Sciatic nerve (tissue), 1 donor: Measurements from ENCODE around the gene NR6A1. TPM values are rescaled to one million over a fixed set of nuclear protein-coding genes. Genes with fewer than 3 reads are reported as not detected.
A peak's percentile ranks its signal among the peaks of the same experiment; 100 is the strongest.

Experiments
- microRNA-seq: library from miRNA; unstranded; fragments of <30 nt; microRNA quantifications from one replicate; pipeline ENCODE4 v1.2.0, GENCODE V29; 2020
- total RNA-seq: library from RNA; stranded (reverse); fragmentation: NEBNext Ultra II Directional; extraction: Animal tissue kit (Norgen Biotek cat#: 25700); gene quantifications from one replicate; pipeline ENCODE4 v1.2.1, GENCODE V29; 2021
- donor health status: DM: no; HTN: no; CAD: no.

The NR6A1 gene
- total RNA-seq, 1 donor from 2014 or later: 3.3 TPM

Small RNA genes within 50 kb of the gene (microRNA-seq; reads per million reads assigned to microRNA genes)
- 125 reads per million, percentile 59 among the genes with 10 or more reads in this experiment for gene MIR181A2
- gene MIR181B2: 39.1 reads per million, percentile 43 among the genes with 10 or more reads in this experiment

Other genes with a start within 250 kb of the NR6A1 start
- gene OLFML2A, start 5.8 kb upstream of the NR6A1 start, total RNA-seq: 110 TPM
- gene WDR38, start 82.1 kb upstream of the NR6A1 start, total RNA-seq: not detected
- 855 TPM for gene RPL35, start 90.6 kb upstream of the NR6A1 start, total RNA-seq
- 21.7 TPM for gene ARPC5L, start 90.8 kb upstream of the NR6A1 start, total RNA-seq
- gene GOLGA1, start 169.8 kb upstream of the NR6A1 start, total RNA-seq: 31.9 TPM